BJ (cell line): ENCODE results near the gene NTNG1. TPM values are rescaled to one million over a fixed set of nuclear protein-coding genes. Genes with fewer than 3 reads are reported as not detected.

Experiments used
- CTCF ChIA-PET: fragments of 350-600 bp; formaldehyde crosslinking; extraction: SDS; loops from one replicate; lab custom pipeline; 2021; ENCODE audit warnings: antibody characterized with exemption, inconsistent platforms; lab: Yijun Ruan, JAX
- POLR2A ChIA-PET: fragments of 300-600 bp; sonication (Branson Sonifier 250); formaldehyde crosslinking; extraction: SDS; loops from one replicate; lab custom pipeline; 2021; ENCODE audit warnings: antibody characterized with exemption; lab: Charles Lee
- DNase-seq: peaks from one replicate; pipeline ENCODE4 v3.0.0-alpha.2; 2011; ENCODE audit warnings: low read depth
- H3K27me3 ChIP-seq: 2 replicates; pipeline ENCODE4 v1.6.0; 2011; ENCODE audit warnings: low read length; ENCODE audit not compliant: control insufficient read depth, insufficient read depth
- H3K36me3 ChIP-seq: 2 replicates; pipeline ENCODE4 v1.5.1; 2011; ENCODE audit warnings: low read length; ENCODE audit not compliant: control insufficient read depth, insufficient read depth
- H3K4me3 ChIP-seq: 2 replicates; pipeline ENCODE4 v1.5.1; 2011; ENCODE audit warnings: low read depth, mild to moderate bottlenecking, control low read depth, low read length
- CTCF ChIP-seq: IDR thresholded peaks from 2 replicates; pipeline ENCODE4 v1.5.1; 2011; ENCODE audit warnings: low read depth, mild to moderate bottlenecking, control low read depth, inconsistent platforms, low read length, moderate library complexity; ENCODE audit not compliant: insufficient read depth
- polyA plus RNA-seq: library from polyadenylated mRNA; depleted of rRNA; stranded (reverse); fragments of >200 nt; gene quantifications from 2 replicates; pipeline ENCODE4 v1.2.3, GENCODE V29; 2011

NTNG1 gene
- polyA plus RNA-seq, 1 experiment: 3.3 TPM

- no peak overlapping the region for H3K4me3 ChIP-seq
- TF ChIP-seq CTCF: no peak
- no peak for DNase-seq
- H3K36me3 ChIP-seq: no peaks in the 10 kb centered on the region
- POLR2A ChIA-PET: no interaction called here
- H3K27me3 ChIP-seq: no peaks in the 10 kb centered on the region
- CTCF ChIA-PET: no interaction called here
These were observed 102.6 kb downstream of the NTNG1 start for GRCh38 chr1:107243461-107243860.

- no peak for TF ChIP-seq CTCF
- no peak for DNase-seq
- no peak overlapping the region for H3K4me3 ChIP-seq
- H3K36me3 ChIP-seq: no peaks in the 10 kb centered on the region
- CTCF ChIA-PET: interaction anchor here (0.8 kb wide), 1 partner anchor 585 kb away, joined by 3 read pairs; no protein-coding TSS in a partner anchor
- no peaks in the 10 kb centered on the region for H3K27me3 ChIP-seq
- POLR2A ChIA-PET: no interaction called here
These were observed 104.1 kb downstream of the NTNG1 start for GRCh38 chr1:107244709-107245500.

- ChIA-PET POLR2A (no interaction called here), CTCF (interaction anchor here (1.1 kb wide), 1 partner anchor 102 kb away, joined by 3 read pairs; no protein-coding TSS in a partner anchor)
- H3K27me3 ChIP-seq: no peaks in the 10 kb centered on the region
- no peak for DNase-seq
- H3K36me3 ChIP-seq: no peaks in the 10 kb centered on the region
- no peak for TF ChIP-seq CTCF
- no peak overlapping the region for H3K4me3 ChIP-seq
These were observed 106.0 kb downstream of the NTNG1 start for GRCh38 chr1:107246775-107247345.

- H3K36me3 ChIP-seq: no peaks in the 10 kb centered on the region
- H3K27me3 ChIP-seq: no peaks in the 10 kb centered on the region
- POLR2A ChIA-PET: no interaction called here
- CTCF ChIA-PET: no interaction called here
- no peak for TF ChIP-seq CTCF
- DNase-seq: no peak
- H3K4me3 ChIP-seq: no peak overlapping the region
These were observed 106.8 kb downstream of the NTNG1 start for GRCh38 chr1:107247679-107248078.

- no peak overlapping the region for H3K4me3 ChIP-seq
- no peaks in the 10 kb centered on the region for H3K36me3 ChIP-seq
- ChIA-PET CTCF (interaction anchor here (0.5 kb wide), 1 partner anchor 188 kb away, joined by 4 read pairs; no protein-coding TSS in a partner anchor), POLR2A (no interaction called here)
- TF ChIP-seq CTCF: no peak
- DNase-seq: no peak
- no peaks in the 10 kb centered on the region for H3K27me3 ChIP-seq
These were observed 109.3 kb downstream of the NTNG1 start for GRCh38 chr1:107250169-107250568.
